Fibroblast of mammary gland (primary cell): ENCODE measurements around the gene RUNX3.
A peak's percentile ranks its signal among the peaks of the same experiment; 100 is the strongest.
"Not testable (repeated sequence)": the region's sequence is repeated elsewhere in the genome, so short reads cannot be mapped to it uniquely, and the experiment has no call there.

Experiments used
- DNase-seq: peaks from one replicate; pipeline ENCODE4 v3.0.0-alpha.2; 2010; ENCODE audit warnings: low read depth
- H3K4me3 ChIP-seq: 2 replicates; pipeline ENCODE4 v1.5.1; 2011; ENCODE audit warnings: low read depth, mild to moderate bottlenecking, low read length, moderate library complexity; ENCODE audit not compliant: control insufficient read depth
- CTCF ChIP-seq: conservative IDR thresholded peaks from 2 replicates; pipeline ENCODE4 v1.5.1; 2011; ENCODE audit warnings: low read depth, low read length, inconsistent platforms; ENCODE audit not compliant: control insufficient read depth, insufficient read depth

The RUNX3 gene

GRCh38 chr1:24912376-24913273 is 17.5 kb downstream of the RUNX3 start:
- no peak overlapping the region for H3K4me3 ChIP-seq
- TF ChIP-seq CTCF = no peak
- no peak for DNase-seq

- no peak for TF ChIP-seq CTCF
- H3K4me3 ChIP-seq = no peak overlapping the region
- DNase-seq = no peak
Observed at GRCh38 chr1:24911651-24912155, 18.4 kb downstream of the RUNX3 start.

GRCh38 chr1:24910751-24911650 is 19.1 kb downstream of the RUNX3 start:
- no peak overlapping the region for H3K4me3 ChIP-seq
- peak; percentile 24 for DNase-seq
- no peak for TF ChIP-seq CTCF

- no peak for TF ChIP-seq CTCF
- DNase-seq = no peak
- no peak overlapping the region for H3K4me3 ChIP-seq
Observed at GRCh38 chr1:24910210-24910609, 19.9 kb downstream of the RUNX3 start.

- DNase-seq = peak; percentile 89
- peak; percentile 73 for TF ChIP-seq CTCF
- no peak overlapping the region for H3K4me3 ChIP-seq
Observed at GRCh38 chr1:24909388-24909898, 20.6 kb downstream of the RUNX3 start.

GRCh38 chr1:24908591-24909259 is 21.4 kb downstream of the RUNX3 start:
- no peak for TF ChIP-seq CTCF
- no peak for DNase-seq
- no peak overlapping the region for H3K4me3 ChIP-seq

GRCh38 chr1:24907587-24908294 is 22.3 kb downstream of the RUNX3 start:
- DNase-seq, H3K4me3 ChIP-seq: not testable (repeated sequence)
